Activated naive CD8-positive, alpha-beta T cell treated with anti-CD3 and anti-CD28 coated beads, Interleukin-2, amount 10 ng/mL, durations not matched to agents 7 days and 5 days (primary cell): ENCODE data around the gene TRIL. TPM values are rescaled to one million over a fixed set of nuclear protein-coding genes. Genes with fewer than 3 reads are reported as not detected.

Source experiments
- ATAC-seq: fragments of 150-1000 bp; cut with Tn5 transposase; one replicate; pipeline ENCODE4 v1.10.0; 2021; ENCODE audit warnings: low read depth, moderate library complexity
- POLR2A ChIA-PET: fragments of 350-600 bp; sonication (Branson Sonifier 250); formaldehyde crosslinking; loops from one replicate; lab custom pipeline; 2021; ENCODE audit warnings: antibody characterized with exemption; lab: Charles Lee
- DNase-seq: peaks from one replicate; pipeline ENCODE4 v3.0.0; 2021
- H3K27ac Mint-ChIP-seq: one replicate; pipeline ENCODE4 v1.8.0; 2022; ENCODE audit warnings: mild to moderate bottlenecking, mixed read lengths
- H3K27me3 Mint-ChIP-seq: one replicate; pipeline ENCODE4 v1.8.0; 2022; ENCODE audit warnings: mild to moderate bottlenecking, moderate library complexity, mixed read lengths
- H3K36me3 Mint-ChIP-seq: one replicate; pipeline ENCODE4 v1.8.0; 2021; ENCODE audit warnings: mild to moderate bottlenecking, mixed read lengths
- H3K4me1 Mint-ChIP-seq: one replicate; pipeline ENCODE4 v1.8.0; 2021; ENCODE audit warnings: mixed read lengths
- H3K4me3 Mint-ChIP-seq: one replicate; pipeline ENCODE4 v1.8.0; 2022; ENCODE audit warnings: mild to moderate bottlenecking, moderate library complexity, mixed read lengths
- H3K9me3 Mint-ChIP-seq: one replicate; pipeline ENCODE4 v1.8.0; 2021; ENCODE audit warnings: mixed read lengths
- total RNA-seq, 2 experiments: library from RNA; stranded (reverse); gene quantifications; one replicate each; pipeline ENCODE4 v1.2.3, GENCODE V29; 2021

Gene TRIL
- total RNA-seq, 2 experiments from 2014 or later: not detected

GRCh38 chr7:28920424-28920823 lies 37.7 kb downstream of the TRIL start:
- no peaks in the 10 kb centered on the region for H3K36me3 Mint-ChIP-seq
- peaks cover 9% of the 10 kb centered on the region for H3K27me3 Mint-ChIP-seq
- H3K9me3 Mint-ChIP-seq: no peaks in the 10 kb centered on the region
- POLR2A ChIA-PET: no interaction called here
- peaks cover 5% of the 10 kb centered on the region for H3K4me1 Mint-ChIP-seq
- H3K4me3 Mint-ChIP-seq: no peak overlapping the region
- DNase-seq: no peak
- no peak for ATAC-seq
- H3K27ac Mint-ChIP-seq: no peak overlapping the region

- no peaks in the 10 kb centered on the region for H3K9me3 Mint-ChIP-seq
- ATAC-seq: no peak
- no peak for DNase-seq
- H3K27ac Mint-ChIP-seq: no peak overlapping the region
- peaks cover 5% of the 10 kb centered on the region for H3K4me1 Mint-ChIP-seq
- H3K36me3 Mint-ChIP-seq: no peaks in the 10 kb centered on the region
- H3K4me3 Mint-ChIP-seq: no peak overlapping the region
- H3K27me3 Mint-ChIP-seq: peaks cover 7% of the 10 kb centered on the region
- POLR2A ChIA-PET: no interaction called here
Observed at GRCh38 chr7:28919510-28919909, 38.6 kb downstream of the TRIL start.

GRCh38 chr7:28908775-28909174 lies 49.4 kb downstream of the TRIL start:
- DNase-seq (no peak), ATAC-seq (no peak)
- peaks cover 9% of the 10 kb centered on the region for H3K27me3 Mint-ChIP-seq
- H3K4me1 Mint-ChIP-seq: no peaks in the 10 kb centered on the region
- H3K36me3 Mint-ChIP-seq: peaks cover 3% of the 10 kb centered on the region
- H3K4me3 Mint-ChIP-seq: no peak overlapping the region
- POLR2A ChIA-PET: no interaction called here
- no peak overlapping the region for H3K27ac Mint-ChIP-seq
- peaks cover 1% of the 10 kb centered on the region for H3K9me3 Mint-ChIP-seq

- Mint-ChIP-seq H3K4me1 (no peaks in the 10 kb centered on the region), H3K27ac (no peak overlapping the region), H3K9me3 (no peaks in the 10 kb centered on the region), H3K36me3 (no peaks in the 10 kb centered on the region), H3K4me3 (no peak overlapping the region), H3K27me3 (peaks cover 12% of the 10 kb centered on the region)
- POLR2A ChIA-PET: no interaction called here
- ATAC-seq (no peak), DNase-seq (no peak)
Observed at GRCh38 chr7:28905464-28905863, 52.7 kb downstream of the TRIL start.

- no peaks in the 10 kb centered on the region for H3K36me3 Mint-ChIP-seq
- ATAC-seq: no peak
- DNase-seq: no peak
- H3K9me3 Mint-ChIP-seq: no peaks in the 10 kb centered on the region
- H3K4me3 Mint-ChIP-seq: no peak overlapping the region
- no peak overlapping the region for H3K27ac Mint-ChIP-seq
- POLR2A ChIA-PET: no interaction called here
- H3K27me3 Mint-ChIP-seq: peaks cover 12% of the 10 kb centered on the region
- no peaks in the 10 kb centered on the region for H3K4me1 Mint-ChIP-seq
Observed at GRCh38 chr7:28904578-28905048, 53.5 kb downstream of the TRIL start.

- Mint-ChIP-seq H3K4me3 (no peak overlapping the region), H3K9me3 (no peaks in the 10 kb centered on the region), H3K4me1 (no peaks in the 10 kb centered on the region), H3K36me3 (no peaks in the 10 kb centered on the region), H3K27ac (no peak overlapping the region), H3K27me3 (peaks cover 12% of the 10 kb centered on the region)
- POLR2A ChIA-PET: no interaction called here
- no peak for ATAC-seq
- DNase-seq: no peak
Observed at GRCh38 chr7:28903730-28904577, 54.2 kb downstream of the TRIL start.

Other genes with a start within 250 kb of the TRIL start
- 1 to 10 TPM in 1 of 2 experiments, under 1 TPM in 1; 0.75 to 1.2 TPM for gene CPVL, start 188.2 kb upstream of the TRIL start, total RNA-seq
- gene CHN2, start 236.4 kb upstream of the TRIL start, total RNA-seq: 1 to 10 TPM; 6.5 to 7.2 TPM